OCI-LY7 (cell line): Measurements from ENCODE around the gene ZNF566. TPM values are rescaled to one million over a fixed set of nuclear protein-coding genes. Genes with fewer than 3 reads are reported as not detected.

Experiments used
- BruUV-seq: library from RNA; stranded (reverse); fragments of 400-500 nt; replicated peaks from 2 replicates; lab custom pipeline; 2021; lab: Mats Ljungman, UMichigan
- CTCF ChIA-PET: fragments of 300-600 bp; sonication (Branson Sonifier 250); formaldehyde crosslinking; loops from one replicate; lab custom pipeline; 2022; ENCODE audit warnings: antibody characterized with exemption; ENCODE audit not compliant: unreplicated experiment; lab: Charles Lee
- POLR2A ChIA-PET: fragments of 300-600 bp; sonication (Branson Sonifier 250); formaldehyde crosslinking; loops from one replicate; lab custom pipeline; 2022; ENCODE audit warnings: antibody characterized with exemption; lab: Charles Lee
- DNase-seq: peaks from one replicate; pipeline ENCODE4 v3.0.0-alpha.2; 2015; ENCODE audit warnings: low spot score
- H2AFZ ChIP-seq: fragments of 200-600 bp; sonication (generic), shearing (Covaris generic); 2 replicates; pipeline ENCODE4 v1.6.1; 2014; ENCODE audit warnings: mild to moderate bottlenecking, antibody characterized with exemption, low read length, moderate library complexity
- H3K27ac ChIP-seq: fragments of 200-600 bp; sonication (generic); 2 replicates; pipeline ENCODE4 v1.5.1; 2014; ENCODE audit warnings: mixed run types, low read depth, mild to moderate bottlenecking, moderate library complexity, low read length, inconsistent platforms; ENCODE audit not compliant: poor library complexity, severe bottlenecking
- H3K36me3 ChIP-seq: fragments of 200-600 bp; sonication (generic); 2 replicates; pipeline ENCODE4 v1.6.1; 2014; ENCODE audit warnings: mild to moderate bottlenecking, antibody characterized with exemption, low read length, moderate library complexity, mixed read lengths; ENCODE audit not compliant: insufficient read depth
- H3K4me1 ChIP-seq: fragments of 200-600 bp; sonication (generic); 2 replicates; pipeline ENCODE4 v1.5.1; 2014; ENCODE audit warnings: mild to moderate bottlenecking, low read length; ENCODE audit not compliant: insufficient read depth, poor library complexity, severe bottlenecking
- H3K4me2 ChIP-seq: fragments of 200-600 bp; sonication (generic); 2 replicates; pipeline ENCODE4 v1.6.1; 2014; ENCODE audit warnings: mild to moderate bottlenecking, low read length
- H3K4me3 ChIP-seq: fragments of 200-600 bp; sonication (generic); 2 replicates; pipeline ENCODE4 v1.5.1; 2014; ENCODE audit warnings: mild to moderate bottlenecking, low read depth, low read length; ENCODE audit not compliant: poor library complexity, severe bottlenecking
- H3K79me2 ChIP-seq: fragments of 200-600 bp; sonication (generic); 2 replicates; pipeline ENCODE4 v1.6.1; 2016; ENCODE audit warnings: low read depth, mild to moderate bottlenecking, low read length, moderate library complexity, mixed read lengths; ENCODE audit not compliant: insufficient read depth
- H3K9me2 ChIP-seq: fragments of 200-600 bp; sonication (generic); 2 replicates; pipeline ENCODE4 v1.6.1; 2016; ENCODE audit warnings: mild to moderate bottlenecking, low read length, mixed read lengths; ENCODE audit not compliant: insufficient read depth
- H3K9me3 ChIP-seq: fragments of 200-600 bp; sonication (generic); 2 replicates; pipeline ENCODE4 v1.6.1; 2014; ENCODE audit warnings: mild to moderate bottlenecking, mixed run types, low read length, mixed read lengths
- H4K20me1 ChIP-seq: fragments of 200-600 bp; sonication (generic); 2 replicates; pipeline ENCODE4 v1.6.1; 2014; ENCODE audit warnings: mild to moderate bottlenecking, antibody characterized with exemption, low read length, moderate library complexity, mixed read lengths; ENCODE audit not compliant: insufficient read depth
- CTCF ChIP-seq: fragments of 200-600 bp; sonication (generic); conservative IDR thresholded peaks from 2 replicates; pipeline ENCODE4 v1.5.1; 2014; ENCODE audit warnings: mild to moderate bottlenecking, antibody characterized with exemption, low read length, moderate library complexity, mixed read lengths
- EZH2phosphoT487 ChIP-seq: fragments of 200-600 bp; sonication (generic); IDR thresholded peaks from 2 replicates; pipeline ENCODE4 v1.6.1; 2018; ENCODE audit warnings: low read depth, borderline replicate concordance, mild to moderate bottlenecking, mixed run types, antibody characterized with exemption, low read length, moderate library complexity, mixed read lengths
- intact Hi-C: fragments of 100-400 bp; cut with micrococcal nuclease; formaldehyde crosslinking; loops from one replicate; pipeline ENCODE4 v1.10.0; 2022; ENCODE audit not compliant: unreplicated experiment
- total RNA-seq, 2 experiments: library from RNA; depleted of rRNA in 1 of 2; stranded (reverse); fragments of >200 nt in 1 of 2; shearing (Covaris generic) in 1 of 2; gene quantifications; 2 replicates each; pipeline ENCODE4 v1.2.3, GENCODE V29; 2014 to 2022

The ZNF566 gene
- total RNA-seq, 2 experiments from 2014 or later = 16.1 to 17.3 TPM

GRCh38 chr19:36528194-36528920 is 39.0 kb upstream of the ZNF566 start, which contains the start of gene ZNF260:
Gene ZNF260, minus strand, starts transcription at chr19:36528271. Its CDS starts 13,033 bp downstream, at chr19:36515238.
- peak within 1 kb of the TSS; percentile 96 for H2AFZ ChIP-seq
- no peaks in the 10 kb centered on the region for H3K9me2 ChIP-seq
- no peak for TF ChIP-seq EZH2phosphoT487
- no peak for TF ChIP-seq CTCF
- H3K4me1 ChIP-seq = peaks cover 18% of the 10 kb centered on the region
- CTCF ChIA-PET = no interaction called here
- intact Hi-C loops = loop anchor here (2.0 to 5.0 kb wide), 5 partner anchors 40 to 844 kb away; partner anchors contain the start of genes ZNF420, ZNF527, ZNF529 and ZNF566
- peaks cover 16% of the 10 kb centered on the region; the same call in 1 of the 2 replicates for H3K9me3 ChIP-seq
- H3K36me3 ChIP-seq = peaks cover 33% of the 10 kb centered on the region
- H3K4me2 ChIP-seq = peak within 1 kb of the TSS; percentile 91
- H3K27ac ChIP-seq = peak within 1 kb of the TSS; percentile 66
- no peaks in the 10 kb centered on the region for H4K20me1 ChIP-seq
- H3K4me3 ChIP-seq = peak within 1 kb of the TSS; percentile 84
- H3K79me2 ChIP-seq = peaks cover 50% of the 10 kb centered on the region; the same call in 1 of the 2 replicates
- peak; percentile 94 for DNase-seq
- BruUV-seq = TSS peak; percentile 83
- POLR2A ChIA-PET = interaction anchor here (0.5 to 2.5 kb wide), 7 partner anchors 16 to 400 kb away, joined by 3 to 10 read pairs (median 3); partner anchors contain the start of gene ZNF529

- peak overlapping the region; percentile 84 for H3K4me3 ChIP-seq
- no peaks in the 10 kb centered on the region for H3K9me2 ChIP-seq
- H4K20me1 ChIP-seq = no peaks in the 10 kb centered on the region
- peak overlapping the region; percentile 91 for H3K4me2 ChIP-seq
- peaks cover 50% of the 10 kb centered on the region; the same call in 1 of the 2 replicates for H3K79me2 ChIP-seq
- DNase-seq = no peak
- peaks cover 16% of the 10 kb centered on the region; the same call in 1 of the 2 replicates for H3K9me3 ChIP-seq
- peaks cover 34% of the 10 kb centered on the region for H3K36me3 ChIP-seq
- intact Hi-C loops = loop anchor here (2.0 to 5.0 kb wide), 5 partner anchors 39 to 844 kb away; partner anchors contain the start of genes ZNF420, ZNF527, ZNF529 and ZNF566
- POLR2A ChIA-PET = interaction anchor here (0.5 to 2.5 kb wide), 6 partner anchors 16 to 399 kb away, joined by 3 to 10 read pairs (median 4); partner anchors contain the start of gene ZNF529
- no TSS peak for BruUV-seq
- peak overlapping the region; percentile 66 for H3K27ac ChIP-seq
- H3K4me1 ChIP-seq = peaks cover 18% of the 10 kb centered on the region
- CTCF ChIA-PET = no interaction called here
- peak overlapping the region; percentile 96 for H2AFZ ChIP-seq
- TF ChIP-seq CTCF (no peak), EZH2phosphoT487 (no peak)
These were observed 38.5 kb upstream of the ZNF566 start for GRCh38 chr19:36527873-36528193.
